ENCODE results near the gene SHROOM1.

- TF ChIP-seq, protein P1, sequence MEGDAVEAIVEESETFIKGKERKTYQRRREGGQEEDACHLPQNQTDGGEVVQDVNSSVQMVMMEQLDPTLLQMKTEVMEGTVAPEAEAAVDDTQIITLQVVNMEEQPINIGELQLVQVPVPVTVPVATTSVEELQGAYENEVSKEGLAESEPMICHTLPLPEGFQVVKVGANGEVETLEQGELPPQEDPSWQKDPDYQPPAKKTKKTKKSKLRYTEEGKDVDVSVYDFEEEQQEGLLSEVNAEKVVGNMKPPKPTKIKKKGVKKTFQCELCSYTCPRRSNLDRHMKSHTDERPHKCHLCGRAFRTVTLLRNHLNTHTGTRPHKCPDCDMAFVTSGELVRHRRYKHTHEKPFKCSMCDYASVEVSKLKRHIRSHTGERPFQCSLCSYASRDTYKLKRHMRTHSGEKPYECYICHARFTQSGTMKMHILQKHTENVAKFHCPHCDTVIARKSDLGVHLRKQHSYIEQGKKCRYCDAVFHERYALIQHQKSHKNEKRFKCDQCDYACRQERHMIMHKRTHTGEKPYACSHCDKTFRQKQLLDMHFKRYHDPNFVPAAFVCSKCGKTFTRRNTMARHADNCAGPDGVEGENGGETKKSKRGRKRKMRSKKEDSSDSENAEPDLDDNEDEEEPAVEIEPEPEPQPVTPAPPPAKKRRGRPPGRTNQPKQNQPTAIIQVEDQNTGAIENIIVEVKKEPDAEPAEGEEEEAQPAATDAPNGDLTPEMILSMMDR (IDR thresholded peaks at IDR 0.05), result no peak
- no peak for TF ChIP-seq POLR2A (IDR thresholded peaks at IDR 0.05)
These were observed 9.2 kb upstream of the SHROOM1 start for GRCh38 chr5:132839426-132840301.
